ENCODE data around the gene OPCML.

OPCML gene

GRCh38 chr11:132475026-132475425 lies 1057.3 kb downstream of the OPCML start:
- H3K79me2 ChIP-seq (ENCODE audit: control insufficient read depth, low read length): no peaks in the 10 kb centered on the region
- TF ChIP-seq EZH2phosphoT487 (IDR thresholded peaks at IDR 0.05; ENCODE audit: borderline replicate concordance, low read length) (no peak), CTCF (IDR thresholded peaks at IDR 0.05; ENCODE audit: low read depth, low read length, poor library complexity, severe bottlenecking) (no peak)
- H4K20me1 ChIP-seq (ENCODE audit: control insufficient read depth, insufficient read depth, low read depth, low read length): no peaks in the 10 kb centered on the region
- no peaks in the 10 kb centered on the region for H3K9me2 ChIP-seq (replicated peaks; ENCODE audit: control insufficient read depth, low read length)
- no peaks in the 10 kb centered on the region for H3K36me3 ChIP-seq (ENCODE audit: control insufficient read depth, low read length)
- no peaks in the 10 kb centered on the region for H3F3A ChIP-seq (ENCODE audit: control insufficient read depth, insufficient read depth)
- no peak overlapping the region for H3K4me2 ChIP-seq (ENCODE audit: low read length)
- H3K4me1 ChIP-seq (ENCODE audit: control insufficient read depth, low read length): no peaks in the 10 kb centered on the region
- H3K9me3 ChIP-seq (ENCODE audit: control insufficient read depth, insufficient read depth, low read length): no peaks in the 10 kb centered on the region
- no peaks in the 10 kb centered on the region for H3K27me3 ChIP-seq (ENCODE audit: control insufficient read depth, low read length)
- no peak overlapping the region for H3K27ac ChIP-seq (ENCODE audit: low read depth, low read length)
- H3K4me3 ChIP-seq (ENCODE audit: low read length): no peak overlapping the region

GRCh38 chr11:132472411-132473172 lies 1059.7 kb downstream of the OPCML start:
- Histone ChIP-seq H4K20me1 (ENCODE audit: control insufficient read depth, insufficient read depth, low read depth, low read length) (no peaks in the 10 kb centered on the region), H3F3A (ENCODE audit: control insufficient read depth, insufficient read depth) (no peaks in the 10 kb centered on the region), H3K27ac (ENCODE audit: low read depth, low read length) (no peak overlapping the region), H3K4me1 (ENCODE audit: control insufficient read depth, low read length) (no peaks in the 10 kb centered on the region), H3K4me3 (ENCODE audit: low read length) (no peak overlapping the region), H3K4me2 (ENCODE audit: low read length) (no peak overlapping the region), H3K27me3 (ENCODE audit: control insufficient read depth, low read length) (no peaks in the 10 kb centered on the region), H3K36me3 (ENCODE audit: control insufficient read depth, low read length) (no peaks in the 10 kb centered on the region), H3K9me2 (replicated peaks; ENCODE audit: control insufficient read depth, low read length) (no peaks in the 10 kb centered on the region), H3K79me2 (ENCODE audit: control insufficient read depth, low read length) (no peaks in the 10 kb centered on the region), H3K9me3 (ENCODE audit: control insufficient read depth, insufficient read depth, low read length) (no peaks in the 10 kb centered on the region)
- TF ChIP-seq CTCF (IDR thresholded peaks at IDR 0.05; ENCODE audit: low read depth, low read length, poor library complexity, severe bottlenecking) (no peak), EZH2phosphoT487 (IDR thresholded peaks at IDR 0.05; ENCODE audit: borderline replicate concordance, low read length) (no peak)

GRCh38 chr11:132471466-132471865 lies 1060.8 kb downstream of the OPCML start:
- no peak overlapping the region for H3K4me3 ChIP-seq (ENCODE audit: low read length)
- H3K79me2 ChIP-seq (ENCODE audit: control insufficient read depth, low read length): no peaks in the 10 kb centered on the region
- H3K36me3 ChIP-seq (ENCODE audit: control insufficient read depth, low read length): no peaks in the 10 kb centered on the region
- H3K27ac ChIP-seq (ENCODE audit: low read depth, low read length): no peak overlapping the region
- no peaks in the 10 kb centered on the region for H3K9me2 ChIP-seq (replicated peaks; ENCODE audit: control insufficient read depth, low read length)
- H4K20me1 ChIP-seq (ENCODE audit: control insufficient read depth, insufficient read depth, low read depth, low read length): no peaks in the 10 kb centered on the region
- H3K27me3 ChIP-seq (ENCODE audit: control insufficient read depth, low read length): no peaks in the 10 kb centered on the region
- no peak overlapping the region for H3K4me2 ChIP-seq (ENCODE audit: low read length)
- no peaks in the 10 kb centered on the region for H3K4me1 ChIP-seq (ENCODE audit: control insufficient read depth, low read length)
- TF ChIP-seq CTCF (IDR thresholded peaks at IDR 0.05; ENCODE audit: low read depth, low read length, poor library complexity, severe bottlenecking) (no peak), EZH2phosphoT487 (IDR thresholded peaks at IDR 0.05; ENCODE audit: borderline replicate concordance, low read length) (no peak)
- no peaks in the 10 kb centered on the region for H3F3A ChIP-seq (ENCODE audit: control insufficient read depth, insufficient read depth)
- no peaks in the 10 kb centered on the region for H3K9me3 ChIP-seq (ENCODE audit: control insufficient read depth, insufficient read depth, low read length)

All from DOHH2 (cell line).